C4-2B (cell line): ENCODE results near the gene HBD.

Experiments used
- CTCF ChIP-seq: fragments of 450-650 bp; conservative IDR thresholded peaks from 2 replicates; pipeline ENCODE4 v1.5.1; 2017; ENCODE audit warnings: mild to moderate bottlenecking
- ZFX ChIP-seq: fragments of 450-650 bp; IDR thresholded peaks from 2 replicates; pipeline ENCODE4 v1.6.1; 2017

DNA sequence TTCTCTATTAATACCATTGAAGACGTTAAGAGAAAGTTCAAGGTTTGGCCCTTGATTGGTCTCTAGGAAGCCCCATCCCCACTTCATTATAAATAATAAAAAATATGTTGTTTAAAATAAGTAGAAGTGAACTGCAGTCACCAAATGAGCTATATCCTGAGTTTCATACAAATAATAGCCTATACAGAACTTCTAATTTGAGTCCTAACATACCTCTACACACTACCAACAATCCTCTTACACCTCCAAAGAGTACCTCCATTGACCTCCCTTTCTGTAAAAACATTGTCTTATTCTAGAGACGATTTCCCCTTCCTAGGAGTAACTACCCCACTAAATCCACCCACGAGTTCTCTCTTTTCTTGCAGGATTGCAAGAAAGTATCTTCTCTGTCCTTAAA is 7.2 kb upstream of the HBD start:
- TF ChIP-seq CTCF (no peak), ZFX (no peak)
